Ovary (tissue), 3 donors: ENCODE data around the gene IQCN.

ENCODE experiments used
- EP300 ChIP-seq: sonication (generic); formaldehyde crosslinking; IDR thresholded peaks from one replicate; pipeline ENCODE4 v1.6.1; 2017; ENCODE audit warnings: antibody characterized with exemption
- POLR2A ChIP-seq: fragments of 450-650 bp; IDR thresholded peaks from one replicate; pipeline ENCODE4 v1.6.1; 2017; ENCODE audit warnings: antibody characterized with exemption, mild to moderate bottlenecking, moderate library complexity
- TF ChIP-seq, protein P1 (sequence below), 3 donors: fragments of 450-650 bp in 2 of 3; fragments of 200-600 bp in 1 of 3; IDR thresholded peaks; one replicate each; pipeline versions ENCODE4 v1.5.1 to v1.8.0; 2016 to 2022; ENCODE audit warnings: antibody characterized with exemption in 3 of 3, mild to moderate bottlenecking in 1 of 3
- donor health status: DM: no; HTN: no; CAD: no.

DNA sequence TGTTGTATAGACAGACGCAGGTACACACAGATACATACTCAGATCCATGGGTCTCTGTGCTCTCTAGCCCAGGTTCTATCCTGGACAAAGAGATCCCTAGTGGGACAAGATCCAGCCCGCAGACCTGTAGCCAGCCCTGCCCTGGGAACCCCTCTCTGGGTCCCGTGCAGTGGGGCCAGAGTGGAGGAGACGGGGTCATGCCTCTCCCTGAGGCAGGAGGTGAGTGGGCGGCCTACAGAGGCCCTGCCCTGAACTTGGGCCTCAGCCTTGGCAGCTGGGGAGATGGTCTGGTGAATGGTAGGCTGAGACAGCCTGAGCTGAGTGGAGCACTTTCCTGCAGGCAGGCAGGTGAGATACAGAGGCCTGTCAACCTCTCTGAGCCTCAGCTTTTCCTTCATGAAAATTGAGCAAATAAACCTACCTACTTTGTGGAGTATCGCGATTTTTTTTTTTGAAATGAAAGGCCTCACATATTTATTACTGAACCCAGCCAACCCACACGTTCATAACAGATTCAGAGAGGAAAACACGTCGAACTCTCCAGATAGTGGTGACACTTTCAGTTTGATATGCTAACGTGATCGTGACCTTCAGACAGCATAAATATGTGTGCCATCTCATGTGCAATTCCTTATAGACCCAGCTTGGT is 10.6 kb upstream of the IQCN start:
- TF ChIP-seq, protein P1, sequence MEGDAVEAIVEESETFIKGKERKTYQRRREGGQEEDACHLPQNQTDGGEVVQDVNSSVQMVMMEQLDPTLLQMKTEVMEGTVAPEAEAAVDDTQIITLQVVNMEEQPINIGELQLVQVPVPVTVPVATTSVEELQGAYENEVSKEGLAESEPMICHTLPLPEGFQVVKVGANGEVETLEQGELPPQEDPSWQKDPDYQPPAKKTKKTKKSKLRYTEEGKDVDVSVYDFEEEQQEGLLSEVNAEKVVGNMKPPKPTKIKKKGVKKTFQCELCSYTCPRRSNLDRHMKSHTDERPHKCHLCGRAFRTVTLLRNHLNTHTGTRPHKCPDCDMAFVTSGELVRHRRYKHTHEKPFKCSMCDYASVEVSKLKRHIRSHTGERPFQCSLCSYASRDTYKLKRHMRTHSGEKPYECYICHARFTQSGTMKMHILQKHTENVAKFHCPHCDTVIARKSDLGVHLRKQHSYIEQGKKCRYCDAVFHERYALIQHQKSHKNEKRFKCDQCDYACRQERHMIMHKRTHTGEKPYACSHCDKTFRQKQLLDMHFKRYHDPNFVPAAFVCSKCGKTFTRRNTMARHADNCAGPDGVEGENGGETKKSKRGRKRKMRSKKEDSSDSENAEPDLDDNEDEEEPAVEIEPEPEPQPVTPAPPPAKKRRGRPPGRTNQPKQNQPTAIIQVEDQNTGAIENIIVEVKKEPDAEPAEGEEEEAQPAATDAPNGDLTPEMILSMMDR (IDR thresholded peaks at IDR 0.05): no peak
- no peak for TF ChIP-seq EP300
- TF ChIP-seq POLR2A: no peak
